ENCODE results near the gene KRT78. TPM values are rescaled to one million over a fixed set of nuclear protein-coding genes. Genes with fewer than 3 reads are reported as not detected.

Gene KRT78
- total and polyA plus RNA-seq, 9 of the 15 experiments (the other 6 are each of a cell fraction or from before 2014, with no cell fraction given): not detected

GRCh38 chr12:52873513-52873831, 24.7 kb upstream of the KRT78 start:
- Histone ChIP-seq H3K36me3 (ENCODE audit: control insufficient read depth, insufficient read depth, low read length) (no peaks in the 10 kb centered on the region), H3K9me3 (replicated peaks; ENCODE audit: control insufficient read depth, insufficient read depth, low read depth, low read length) (no peaks in the 10 kb centered on the region), H3K9me1 (ENCODE audit: control insufficient read depth, insufficient read depth, low read length) (no peaks in the 10 kb centered on the region), H3K4me1 (replicated peaks in 1 of 2; ENCODE audit: control insufficient read depth in 2 of 2, insufficient read depth in 2 of 2, low read length in 2 of 2) (peaks cover 40 to 51% of the 10 kb centered on the region in 2 experiments), H3K27me3 (ENCODE audit: control insufficient read depth in 2 of 2, insufficient read depth in 2 of 2, low read length in 2 of 2) (no peaks in the 10 kb centered on the region), H3K79me2 (ENCODE audit: control insufficient read depth, insufficient read depth, low read length) (no peaks in the 10 kb centered on the region), H3K4me2 (ENCODE audit: insufficient read depth, low read length) (peak overlapping the region; percentile 83), H2AFZ (ENCODE audit: low read depth, low read length) (peak overlapping the region; percentile 77), H3K4me3 (peak overlapping the region; percentile 41; the same call in 1 of the 2 replicates), H4K20me1 (replicated peaks; ENCODE audit: control insufficient read depth, insufficient read depth, low read length) (no peaks in the 10 kb centered on the region), H3K9ac (ENCODE audit: insufficient read depth in 1 of 2, low read depth in 2 of 2, low read length in 2 of 2) (peak overlapping the region; percentile 85 to 88; a peak in 3 of 4 replicates), H3K27ac (ENCODE audit: extremely low read depth, low read depth, low read length) (peak overlapping the region; percentile 92)
- POLR2A ChIA-PET: interaction anchor here (0.6 to 2.3 kb wide), 8 partner anchors 8 to 477 kb away, joined by 3 to 8 read pairs (median 3); no protein-coding TSS in a partner anchor
- 22% methylated on average over 4 of the region's 4 CpGs for WGBS (ENCODE audit: insufficient coverage, low coverage, missing lambda C conversion rate)
- in situ Hi-C loops (cut with MboI): no loop called here
- no TSS peak for BruUV-seq (replicated peaks)
- TF ChIP-seq ZSCAN29 (IDR thresholded peaks at IDR 0.05) (no peak), TCF7 (IDR thresholded peaks at IDR 0.05; ENCODE audit: borderline replicate concordance) (no peak), HMG20B (CRISPR knock-in tag; IDR thresholded peaks at IDR 0.05) (no peak), PHF8 (IDR thresholded peaks at IDR 0.05; ENCODE audit: borderline replicate concordance, low read length) (no peak), ZNF175 (CRISPR knock-in tag; IDR thresholded peaks at IDR 0.05; ENCODE audit: low read depth) (peak; percentile 10; the same call in 1 of the 2 replicates), POU5F1 (IDR thresholded peaks at IDR 0.05; ENCODE audit: borderline replicate concordance, low read depth, low read length, partially characterized antibody) (no peak), SRSF7 (optimal IDR thresholded peaks at IDR 0.05; ENCODE audit: low read depth, low read length) (no peak), SREBF1 (IDR thresholded peaks at IDR 0.05; ENCODE audit: borderline replicate concordance, low read depth, low read length) (0 out of 2 replicates have a peak, but pooled peaks have one; percentile 5), CREB1 (IDR thresholded peaks at IDR 0.05) (no peak), CREB1 (CRISPR knock-in tag; IDR thresholded peaks at IDR 0.05) (peak; percentile 28; the same call in 1 of the 2 replicates), ZNF184 (CRISPR knock-in tag; IDR thresholded peaks at IDR 0.05) (no peak), GATA2 (CRISPR knock-in tag; IDR thresholded peaks at IDR 0.05) (no peak), NR4A1 (CRISPR knock-in tag; IDR thresholded peaks at IDR 0.05) (no peak), NR4A1 (tag; IDR thresholded peaks at IDR 0.05) (0 out of 2 replicates have a peak, but pooled peaks have one; percentile 23), USF1 (CRISPR knock-in tag; IDR thresholded peaks at IDR 0.05) (no peak)
- DNase-seq (ENCODE audit: extremely low read depth in 1 of 4, low spot score in 3 of 4) (no peak), ATAC-seq (no peak), FAIRE-seq (peak; percentile 71)
- intact Hi-C loops (cut with micrococcal nuclease): loop anchor here (5.0 to 10.0 kb wide), 3 partner anchors 179 to 716 kb away; no protein-coding TSS in a partner anchor
- CTCF ChIA-PET (ENCODE audit: low intra/inter-chr PET ratio): interaction anchor here (0.5 kb wide), 1 partner anchor 291 kb away, joined by 3 read pairs; no protein-coding TSS in a partner anchor

Measured in K562 (cell line).